ENCODE data around the gene RANBP3L.

DNA sequence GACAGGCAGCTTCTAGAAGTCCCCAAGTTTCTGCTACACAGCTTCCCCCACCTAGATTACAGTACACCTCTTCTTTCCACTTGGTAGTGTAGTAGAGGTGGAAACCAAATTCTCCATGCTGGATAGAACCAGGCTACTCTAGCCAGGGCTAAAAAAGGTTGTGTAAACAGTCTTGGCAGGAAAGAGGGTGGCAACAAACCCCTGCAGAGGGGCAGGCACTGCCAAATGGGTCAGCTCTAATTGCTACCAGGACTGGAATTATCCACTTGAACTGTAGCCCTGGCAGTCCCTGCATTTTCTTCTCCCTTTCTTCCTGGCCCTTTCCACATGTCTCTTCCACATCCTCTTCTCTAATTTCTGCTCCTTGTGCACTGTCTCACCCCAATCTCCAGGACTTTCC, 24.8 kb downstream of the RANBP3L start:
- TF ChIP-seq, protein P1, sequence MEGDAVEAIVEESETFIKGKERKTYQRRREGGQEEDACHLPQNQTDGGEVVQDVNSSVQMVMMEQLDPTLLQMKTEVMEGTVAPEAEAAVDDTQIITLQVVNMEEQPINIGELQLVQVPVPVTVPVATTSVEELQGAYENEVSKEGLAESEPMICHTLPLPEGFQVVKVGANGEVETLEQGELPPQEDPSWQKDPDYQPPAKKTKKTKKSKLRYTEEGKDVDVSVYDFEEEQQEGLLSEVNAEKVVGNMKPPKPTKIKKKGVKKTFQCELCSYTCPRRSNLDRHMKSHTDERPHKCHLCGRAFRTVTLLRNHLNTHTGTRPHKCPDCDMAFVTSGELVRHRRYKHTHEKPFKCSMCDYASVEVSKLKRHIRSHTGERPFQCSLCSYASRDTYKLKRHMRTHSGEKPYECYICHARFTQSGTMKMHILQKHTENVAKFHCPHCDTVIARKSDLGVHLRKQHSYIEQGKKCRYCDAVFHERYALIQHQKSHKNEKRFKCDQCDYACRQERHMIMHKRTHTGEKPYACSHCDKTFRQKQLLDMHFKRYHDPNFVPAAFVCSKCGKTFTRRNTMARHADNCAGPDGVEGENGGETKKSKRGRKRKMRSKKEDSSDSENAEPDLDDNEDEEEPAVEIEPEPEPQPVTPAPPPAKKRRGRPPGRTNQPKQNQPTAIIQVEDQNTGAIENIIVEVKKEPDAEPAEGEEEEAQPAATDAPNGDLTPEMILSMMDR (IDR thresholded peaks at IDR 0.05 in 2 of 3, conservative IDR thresholded peaks at IDR 0.05 in 1 of 3; ENCODE audit: control insufficient read depth in 2 of 3, extremely low read depth in 1 of 3, insufficient read depth in 1 of 3, low read depth in 3 of 3, low read length in 3 of 3), result no peak
- TF ChIP-seq EZH2 (IDR thresholded peaks at IDR 0.05; ENCODE audit: borderline replicate concordance, control insufficient read depth, low read depth, low read length) (no peak), POLR2A (IDR thresholded peaks at IDR 0.05; ENCODE audit: low read depth, low read length) (no peak), RAD21 (IDR thresholded peaks at IDR 0.05; ENCODE audit: insufficient read depth, low read depth, low read length) (no peak), RCOR1 (conservative IDR thresholded peaks at IDR 0.05; ENCODE audit: low read depth, low read length) (no peak), POLR2AphosphoS2 (IDR thresholded peaks at IDR 0.05; ENCODE audit: low read depth, low read length) (no peak), CEBPB (IDR thresholded peaks at IDR 0.05; ENCODE audit: borderline replicate concordance in 1 of 2, low read depth in 2 of 2, low read length in 2 of 2) (no peak), FOXM1 (IDR thresholded peaks at IDR 0.05; ENCODE audit: low read depth, low read length) (no peak), SPI1 (IDR thresholded peaks at IDR 0.05; ENCODE audit: borderline replicate concordance, insufficient read depth, low read depth, low read length) (no peak), MXI1 (IDR thresholded peaks at IDR 0.05; ENCODE audit: low read depth, low read length) (no peak), NR2F1 (conservative IDR thresholded peaks at IDR 0.05) (no peak), CBX5 (IDR thresholded peaks at IDR 0.05; ENCODE audit: low read depth) (no peak)
- TF ChIP-seq, protein P2, sequence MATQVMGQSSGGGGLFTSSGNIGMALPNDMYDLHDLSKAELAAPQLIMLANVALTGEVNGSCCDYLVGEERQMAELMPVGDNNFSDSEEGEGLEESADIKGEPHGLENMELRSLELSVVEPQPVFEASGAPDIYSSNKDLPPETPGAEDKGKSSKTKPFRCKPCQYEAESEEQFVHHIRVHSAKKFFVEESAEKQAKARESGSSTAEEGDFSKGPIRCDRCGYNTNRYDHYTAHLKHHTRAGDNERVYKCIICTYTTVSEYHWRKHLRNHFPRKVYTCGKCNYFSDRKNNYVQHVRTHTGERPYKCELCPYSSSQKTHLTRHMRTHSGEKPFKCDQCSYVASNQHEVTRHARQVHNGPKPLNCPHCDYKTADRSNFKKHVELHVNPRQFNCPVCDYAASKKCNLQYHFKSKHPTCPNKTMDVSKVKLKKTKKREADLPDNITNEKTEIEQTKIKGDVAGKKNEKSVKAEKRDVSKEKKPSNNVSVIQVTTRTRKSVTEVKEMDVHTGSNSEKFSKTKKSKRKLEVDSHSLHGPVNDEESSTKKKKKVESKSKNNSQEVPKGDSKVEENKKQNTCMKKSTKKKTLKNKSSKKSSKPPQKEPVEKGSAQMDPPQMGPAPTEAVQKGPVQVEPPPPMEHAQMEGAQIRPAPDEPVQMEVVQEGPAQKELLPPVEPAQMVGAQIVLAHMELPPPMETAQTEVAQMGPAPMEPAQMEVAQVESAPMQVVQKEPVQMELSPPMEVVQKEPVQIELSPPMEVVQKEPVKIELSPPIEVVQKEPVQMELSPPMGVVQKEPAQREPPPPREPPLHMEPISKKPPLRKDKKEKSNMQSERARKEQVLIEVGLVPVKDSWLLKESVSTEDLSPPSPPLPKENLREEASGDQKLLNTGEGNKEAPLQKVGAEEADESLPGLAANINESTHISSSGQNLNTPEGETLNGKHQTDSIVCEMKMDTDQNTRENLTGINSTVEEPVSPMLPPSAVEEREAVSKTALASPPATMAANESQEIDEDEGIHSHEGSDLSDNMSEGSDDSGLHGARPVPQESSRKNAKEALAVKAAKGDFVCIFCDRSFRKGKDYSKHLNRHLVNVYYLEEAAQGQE (IDR thresholded peaks at IDR 0.05; ENCODE audit: low read depth, low read length), result no peak
